ENCODE data around the gene DUSP9. TPM values are rescaled to one million over a fixed set of nuclear protein-coding genes. Genes with fewer than 3 reads are reported as not detected.
A peak's percentile ranks its signal among the peaks of the same experiment; 100 is the strongest.

The DUSP9 gene
- total RNA-seq, 5 donors from 2014 or later (not counting 1 experiment from before 2014, with no cell fraction given): 0.13 to 0.19 TPM; not detected in 3

DNA sequence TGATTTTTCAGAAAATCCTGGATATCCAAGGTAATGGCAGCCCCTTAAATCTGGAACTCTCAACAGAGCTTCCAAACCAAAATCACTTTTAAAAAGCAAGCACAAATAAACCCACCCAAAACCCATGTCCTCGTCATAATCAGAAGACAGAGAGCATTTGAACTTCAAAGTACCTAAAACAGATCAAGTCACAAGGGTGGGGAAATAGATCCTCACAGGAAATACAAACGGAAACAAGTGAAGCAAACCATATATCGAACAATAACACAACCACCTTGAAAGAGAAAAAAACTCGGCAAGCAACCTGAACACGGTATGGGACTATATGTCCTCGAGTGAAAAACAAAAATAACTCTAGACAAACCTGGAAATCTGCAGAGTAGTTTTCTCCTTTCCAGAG is 32.2 kb upstream of the DUSP9 start:
- Mint-ChIP-seq H3K27ac (peak overlapping the region; percentile 26 to 82), H3K4me1 (peaks cover 12 to 16% (median 12%) of the 10 kb centered on the region in 3 donors), H3K4me3 (peak overlapping the region in 2 of 3 donors; percentile 44 to 49), H3K27me3 (peaks cover 2 to 25% of the 10 kb centered on the region in 2 donors), H3K9me3 (peaks cover 0 to 4% (median 0%) of the 10 kb centered on the region in 3 donors), H3K36me3 (no peaks in the 10 kb centered on the region)
- POLR2A ChIA-PET: interaction anchor here in 1 of 2 donors (0.5 kb wide), 1 partner anchor 102 kb away, joined by 3 read pairs; no protein-coding TSS in a partner anchor
- DNase-seq: peak in 1 of 35 experiments; percentile 23
- Histone ChIP-seq H3K27me3 (replicated peaks in 1 of 2; ENCODE audit: control insufficient read depth in 2 of 2, extremely low read depth in 1 of 2, insufficient read depth in 2 of 2, low read length in 1 of 2) (peaks cover 0 to 3% of the 10 kb centered on the region in 2 experiments), H3K27ac (ENCODE audit: low read length) (no peak overlapping the region), H3K36me3 (ENCODE audit: control insufficient read depth in 2 of 2, extremely low read depth in 1 of 2, insufficient read depth in 1 of 2, low read length in 1 of 2) (no peaks in the 10 kb centered on the region), H3K4me3 (ENCODE audit: control insufficient read depth in 1 of 2, extremely low read depth in 1 of 2, low read length in 1 of 2) (no peak overlapping the region), H3K9me3 (no peaks in the 10 kb centered on the region), H3K4me1 (ENCODE audit: control insufficient read depth in 1 of 2, extremely low read depth in 1 of 2, insufficient read depth in 2 of 2, low read length in 2 of 2) (peaks cover 0 to 16% of the 10 kb centered on the region in 2 experiments)
- no CpG with 5 or more reads among the region's 6 CpGs for WGBS (ENCODE audit: insufficient coverage)
- CTCF ChIA-PET: interaction anchor here in 1 of 2 donors (1.2 kb wide), 1 partner anchor 9 kb away, joined by 4 read pairs; no protein-coding TSS in a partner anchor
- ATAC-seq (replicated peaks in 1 of 4): peak in 3 of 4 experiments; percentile 28 to 64 (median 37)

DNA sequence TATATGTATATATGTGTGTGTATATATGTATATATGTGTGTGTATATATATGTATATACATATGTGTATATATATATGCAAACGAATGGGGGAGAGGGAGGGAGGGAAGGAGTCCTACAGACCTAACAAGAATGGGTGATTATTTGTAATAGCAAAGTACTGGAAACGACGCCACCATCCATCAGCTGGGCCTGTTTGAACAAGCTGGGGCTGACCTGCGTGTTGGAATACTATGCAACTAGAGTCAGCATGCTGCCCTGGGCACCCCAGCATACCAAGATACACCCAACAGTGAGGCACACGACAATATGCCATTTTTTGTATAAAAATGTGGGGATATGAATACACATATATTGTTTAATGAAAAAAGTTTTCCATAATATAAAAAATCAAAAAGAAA is 26.4 kb upstream of the DUSP9 start:
- 90% methylated on average over 2 of the region's 5 CpGs for WGBS (ENCODE audit: insufficient coverage)
- peaks cover 3 to 24% of the 10 kb centered on the region in 2 donors for H3K27me3 Mint-ChIP-seq

DNA sequence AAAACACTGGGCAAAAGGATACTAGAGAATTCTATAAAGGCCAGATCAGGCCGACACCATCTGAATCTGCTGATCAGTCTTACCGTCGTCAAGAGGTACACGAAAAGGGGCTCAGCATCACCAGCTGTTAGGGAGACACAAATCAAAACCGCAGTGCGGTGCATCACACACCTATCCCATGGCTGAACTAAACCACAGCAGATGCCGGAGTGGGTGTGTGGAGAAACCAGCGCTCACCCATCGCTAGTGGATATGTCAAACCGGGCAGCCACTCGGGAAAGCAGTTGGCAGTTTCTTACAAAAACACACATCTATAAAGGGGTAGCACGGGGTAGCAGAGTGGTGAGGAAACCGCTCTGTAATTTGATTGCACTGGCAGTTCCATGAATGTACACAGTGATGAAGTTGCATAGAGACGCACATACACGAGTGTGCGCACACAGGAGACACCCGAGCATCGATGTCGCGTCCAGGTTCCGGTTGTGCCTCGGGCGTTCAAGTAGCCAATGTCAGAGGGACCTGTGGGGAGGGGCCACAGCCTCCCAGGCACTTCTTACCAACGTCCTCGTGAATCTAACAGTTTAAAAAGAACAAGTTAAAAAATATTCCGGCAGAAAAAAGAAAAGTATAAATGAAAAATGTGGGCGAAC is 24.9 kb upstream of the DUSP9 start:
- H3K9me3 Mint-ChIP-seq: no peaks in the 10 kb centered on the region
- no peak overlapping the region for H3K4me3 Mint-ChIP-seq
- ATAC-seq (replicated peaks in 1 of 4) (no peak), DNase-seq (no peak)
- no peak overlapping the region for H3K4me3 ChIP-seq (ENCODE audit: control insufficient read depth in 1 of 2, extremely low read depth in 1 of 2, low read length in 1 of 2)
- no CpG with 5 or more reads among the region's 27 CpGs for WGBS (ENCODE audit: insufficient coverage)
- POLR2A ChIA-PET: no interaction called here
- H3K27ac Mint-ChIP-seq: no peak overlapping the region
- peaks cover 0 to 16% of the 10 kb centered on the region in 2 experiments for H3K27me3 ChIP-seq (replicated peaks in 1 of 2; ENCODE audit: control insufficient read depth in 2 of 2, extremely low read depth in 1 of 2, insufficient read depth in 2 of 2, low read length in 1 of 2)
- CTCF ChIA-PET: no interaction called here
- H3K4me1 ChIP-seq (ENCODE audit: control insufficient read depth in 1 of 2, extremely low read depth in 1 of 2, insufficient read depth in 2 of 2, low read length in 2 of 2): no peaks in the 10 kb centered on the region
- no peak overlapping the region for H3K27ac ChIP-seq (ENCODE audit: low read length)
- H3K4me1 Mint-ChIP-seq: no peaks in the 10 kb centered on the region
- no peaks in the 10 kb centered on the region for H3K9me3 ChIP-seq
- H3K36me3 ChIP-seq (ENCODE audit: control insufficient read depth in 2 of 2, extremely low read depth in 1 of 2, insufficient read depth in 1 of 2, low read length in 1 of 2): no peaks in the 10 kb centered on the region
- H3K36me3 Mint-ChIP-seq: no peaks in the 10 kb centered on the region
- H3K27me3 Mint-ChIP-seq: peaks cover 3 to 18% of the 10 kb centered on the region in 2 donors

More for the DNA sequence above, 26.4 kb upstream of the DUSP9 start:
- H3K36me3 ChIP-seq (ENCODE audit: control insufficient read depth in 2 of 2, extremely low read depth in 1 of 2, insufficient read depth in 1 of 2, low read length in 1 of 2): no peaks in the 10 kb centered on the region
- H3K27ac ChIP-seq (ENCODE audit: low read length): no peak overlapping the region
- Mint-ChIP-seq H3K9me3 (no peaks in the 10 kb centered on the region), H3K4me1 (peaks cover 0 to under 1% (median 0%) of the 10 kb centered on the region in 3 donors), H3K27ac (no peak overlapping the region), H3K36me3 (no peaks in the 10 kb centered on the region), H3K4me3 (no peak overlapping the region)
- DNase-seq: no peak
- H3K4me1 ChIP-seq (ENCODE audit: control insufficient read depth in 1 of 2, extremely low read depth in 1 of 2, insufficient read depth in 2 of 2, low read length in 2 of 2): no peaks in the 10 kb centered on the region
- ATAC-seq (replicated peaks in 1 of 4): no peak
- no peaks in the 10 kb centered on the region for H3K9me3 ChIP-seq
- peaks cover 0 to 16% of the 10 kb centered on the region in 2 experiments for H3K27me3 ChIP-seq (replicated peaks in 1 of 2; ENCODE audit: control insufficient read depth in 2 of 2, extremely low read depth in 1 of 2, insufficient read depth in 2 of 2, low read length in 1 of 2)
- ChIA-PET POLR2A (no interaction called here), CTCF (no interaction called here)
- no peak overlapping the region for H3K4me3 ChIP-seq (ENCODE audit: control insufficient read depth in 1 of 2, extremely low read depth in 1 of 2, low read length in 1 of 2)

GRCh38 chrX:153622661-153623309 is 24.2 kb upstream of the DUSP9 start:
- DNase-seq: no peak

GRCh38 chrX:153623310-153624029 is 23.5 kb upstream of the DUSP9 start:
- no peak overlapping the region for H3K4me3 ChIP-seq (ENCODE audit: control insufficient read depth in 1 of 2, extremely low read depth in 1 of 2, low read length in 1 of 2)
- ATAC-seq (replicated peaks in 1 of 4) (no peak), DNase-seq (no peak)
- Mint-ChIP-seq H3K9me3 (no peaks in the 10 kb centered on the region), H3K27ac (no peak overlapping the region), H3K36me3 (no peaks in the 10 kb centered on the region), H3K4me1 (no peaks in the 10 kb centered on the region), H3K27me3 (peaks cover 3 to 11% of the 10 kb centered on the region in 2 donors), H3K4me3 (no peak overlapping the region)
- 83% methylated on average over 1 of the region's 16 CpGs for WGBS (ENCODE audit: insufficient coverage)
- CTCF ChIA-PET: no interaction called here
- H3K27me3 ChIP-seq (replicated peaks in 1 of 2; ENCODE audit: control insufficient read depth in 2 of 2, extremely low read depth in 1 of 2, insufficient read depth in 2 of 2, low read length in 1 of 2): peaks cover 0 to 16% of the 10 kb centered on the region in 2 experiments
- no peaks in the 10 kb centered on the region for H3K36me3 ChIP-seq (ENCODE audit: control insufficient read depth in 2 of 2, extremely low read depth in 1 of 2, insufficient read depth in 1 of 2, low read length in 1 of 2)
- POLR2A ChIA-PET: no interaction called here
- no peaks in the 10 kb centered on the region for H3K4me1 ChIP-seq (ENCODE audit: control insufficient read depth in 1 of 2, extremely low read depth in 1 of 2, insufficient read depth in 2 of 2, low read length in 2 of 2)
- no peaks in the 10 kb centered on the region for H3K9me3 ChIP-seq
- no peak overlapping the region for H3K27ac ChIP-seq (ENCODE audit: low read length)

More at GRCh38 chrX:153622661-153623309, 24.2 kb upstream of the DUSP9 start:
- ATAC-seq (replicated peaks in 1 of 4): no peak
- peaks cover 3 to 14% of the 10 kb centered on the region in 2 donors for H3K27me3 Mint-ChIP-seq
- H3K9me3 Mint-ChIP-seq: no peaks in the 10 kb centered on the region
- WGBS (ENCODE audit: insufficient coverage): 80% methylated on average over 1 of the region's 17 CpGs
- Histone ChIP-seq H3K27me3 (replicated peaks in 1 of 2; ENCODE audit: control insufficient read depth in 2 of 2, extremely low read depth in 1 of 2, insufficient read depth in 2 of 2, low read length in 1 of 2) (peaks cover 0 to 16% of the 10 kb centered on the region in 2 experiments), H3K9me3 (no peaks in the 10 kb centered on the region), H3K4me3 (ENCODE audit: control insufficient read depth in 1 of 2, extremely low read depth in 1 of 2, low read length in 1 of 2) (no peak overlapping the region), H3K36me3 (ENCODE audit: control insufficient read depth in 2 of 2, extremely low read depth in 1 of 2, insufficient read depth in 1 of 2, low read length in 1 of 2) (no peaks in the 10 kb centered on the region), H3K4me1 (ENCODE audit: control insufficient read depth in 1 of 2, extremely low read depth in 1 of 2, insufficient read depth in 2 of 2, low read length in 2 of 2) (no peaks in the 10 kb centered on the region), H3K27ac (ENCODE audit: low read length) (no peak overlapping the region)
- POLR2A ChIA-PET: no interaction called here
- H3K4me1 Mint-ChIP-seq: no peaks in the 10 kb centered on the region
- no peaks in the 10 kb centered on the region for H3K36me3 Mint-ChIP-seq
- H3K27ac Mint-ChIP-seq: no peak overlapping the region
- CTCF ChIA-PET: no interaction called here
- no peak overlapping the region for H3K4me3 Mint-ChIP-seq
